SK-N-DZ (cell line): Measurements from ENCODE around the gene ZNF865.

Experiments used
- DNase-seq: peaks from one replicate; pipeline ENCODE4 v3.0.0-alpha.2; 2015; ENCODE audit warnings: low spot score

The ZNF865 gene

DNA sequence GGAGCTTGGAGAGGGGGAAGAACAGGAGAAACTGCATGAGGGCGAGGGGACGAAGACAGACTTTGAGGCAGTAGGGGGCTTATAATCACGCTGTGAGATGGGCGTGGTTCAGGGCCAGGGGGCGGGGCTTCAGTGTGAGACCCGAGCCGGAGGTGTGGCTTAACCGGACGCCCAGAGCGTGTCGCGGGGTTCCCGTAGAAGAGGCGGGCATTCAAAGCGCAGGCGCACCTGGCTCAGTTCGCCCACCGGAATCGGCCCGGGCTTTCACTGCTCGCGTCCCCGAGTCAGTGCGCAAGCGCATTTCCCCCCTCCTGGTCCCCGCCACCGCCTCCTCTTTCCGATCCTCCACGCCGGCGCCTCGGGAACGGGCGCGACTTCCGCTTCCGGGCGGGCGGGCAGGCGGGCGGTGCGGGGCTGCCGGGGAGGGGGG lies 225 bp upstream of the ZNF865 start:
- peak; percentile 94 for DNase-seq

- DNase-seq = no peak
Observed at GRCh38 chr19:55606471-55606787, 982 bp downstream of the ZNF865 start.

GRCh38 chr19:55606817-55607216 lies 1.4 kb downstream of the ZNF865 start:
- no peak for DNase-seq

GRCh38 chr19:55609326-55609725 lies 3.9 kb downstream of the ZNF865 start:
- no peak for DNase-seq

GRCh38 chr19:55611300-55611982 lies 6.0 kb downstream of the ZNF865 start:
- no peak for DNase-seq

DNA sequence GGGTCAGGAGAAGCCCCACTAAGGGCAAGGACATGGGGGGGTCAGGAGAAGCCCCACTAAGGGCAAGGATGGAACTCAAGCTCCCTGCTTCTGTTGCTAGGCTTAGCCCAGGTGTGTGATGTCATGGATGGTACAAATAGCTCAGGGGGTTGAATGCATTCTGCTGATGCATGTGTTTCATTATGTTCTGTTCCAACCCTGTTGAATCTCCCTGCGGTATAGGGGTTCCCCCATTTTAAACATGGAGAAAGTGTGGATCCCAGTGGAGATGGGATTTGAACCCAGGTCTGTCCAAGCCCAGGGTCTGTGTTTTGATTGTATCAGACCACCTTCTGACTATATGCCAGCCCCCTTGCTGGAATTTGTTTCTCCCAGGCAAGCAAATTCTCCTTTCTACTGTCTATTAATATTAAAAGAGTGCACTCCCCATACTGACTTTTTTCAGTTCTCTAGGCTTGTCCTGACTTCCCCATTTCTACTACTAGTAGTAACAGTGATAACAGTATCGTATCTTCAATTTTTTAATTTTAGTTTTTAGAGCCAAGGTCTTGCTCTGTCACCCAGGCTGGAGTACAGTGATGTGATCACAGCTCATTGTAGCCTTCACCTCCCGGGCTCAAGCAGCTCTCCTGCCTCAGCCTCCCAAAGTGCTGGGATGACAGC lies 6.7 kb downstream of the ZNF865 start:
- no peak for DNase-seq

DNA sequence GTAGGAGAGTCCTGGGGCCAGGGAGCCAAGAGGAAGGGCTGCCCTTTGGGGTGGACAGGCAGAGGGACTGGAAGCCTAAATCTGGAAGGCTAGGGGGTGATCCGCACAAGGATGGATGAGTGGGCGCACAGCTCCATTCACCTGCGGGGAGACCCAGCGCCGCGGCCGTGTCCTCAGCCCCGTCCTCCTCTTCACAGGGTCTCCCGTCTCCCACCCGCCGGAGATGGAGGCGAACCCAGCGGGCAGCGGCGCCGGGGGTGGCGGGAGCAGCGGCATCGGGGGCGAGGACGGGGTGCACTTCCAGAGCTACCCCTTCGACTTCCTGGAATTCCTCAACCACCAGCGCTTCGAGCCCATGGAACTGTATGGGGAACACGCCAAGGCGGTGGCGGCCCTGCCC lies 7.9 kb downstream of the ZNF865 start:
- DNase-seq = no peak

DNA sequence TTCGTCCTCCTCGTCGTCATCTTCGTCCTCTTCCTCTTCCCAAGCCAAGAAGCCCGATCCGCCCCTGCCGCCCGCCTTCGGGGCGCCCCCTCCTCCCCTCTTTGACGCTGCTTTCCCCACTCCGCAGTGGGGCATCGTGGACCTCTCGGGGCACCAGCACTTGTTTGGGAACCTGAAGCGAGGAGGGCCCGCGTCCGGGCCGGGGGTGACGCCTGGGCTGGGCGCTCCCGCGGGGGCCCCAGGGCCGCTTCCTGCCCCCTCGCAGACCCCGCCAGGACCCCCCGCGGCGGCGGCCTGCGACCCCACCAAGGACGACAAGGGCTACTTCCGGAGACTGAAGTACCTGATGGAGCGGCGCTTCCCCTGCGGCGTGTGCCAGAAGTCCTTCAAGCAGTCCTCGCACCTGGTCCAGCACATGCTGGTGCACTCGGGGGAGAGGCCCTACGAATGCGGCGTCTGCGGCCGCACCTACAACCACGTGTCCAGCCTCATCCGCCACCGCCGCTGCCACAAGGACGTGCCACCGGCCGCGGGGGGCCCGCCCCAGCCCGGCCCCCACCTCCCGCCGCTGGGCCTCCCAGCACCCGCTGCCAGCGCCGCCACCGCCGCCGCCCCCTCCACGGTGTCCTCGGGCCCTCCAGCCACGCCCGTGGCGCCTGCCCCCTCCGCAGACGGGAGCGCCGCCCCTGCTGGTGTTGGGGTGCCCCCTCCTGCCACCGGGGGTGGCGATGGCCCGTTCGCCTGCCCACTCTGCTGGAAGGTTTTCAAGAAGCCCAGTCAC lies 8.7 kb downstream of the ZNF865 start:
- no peak for DNase-seq

DNA sequence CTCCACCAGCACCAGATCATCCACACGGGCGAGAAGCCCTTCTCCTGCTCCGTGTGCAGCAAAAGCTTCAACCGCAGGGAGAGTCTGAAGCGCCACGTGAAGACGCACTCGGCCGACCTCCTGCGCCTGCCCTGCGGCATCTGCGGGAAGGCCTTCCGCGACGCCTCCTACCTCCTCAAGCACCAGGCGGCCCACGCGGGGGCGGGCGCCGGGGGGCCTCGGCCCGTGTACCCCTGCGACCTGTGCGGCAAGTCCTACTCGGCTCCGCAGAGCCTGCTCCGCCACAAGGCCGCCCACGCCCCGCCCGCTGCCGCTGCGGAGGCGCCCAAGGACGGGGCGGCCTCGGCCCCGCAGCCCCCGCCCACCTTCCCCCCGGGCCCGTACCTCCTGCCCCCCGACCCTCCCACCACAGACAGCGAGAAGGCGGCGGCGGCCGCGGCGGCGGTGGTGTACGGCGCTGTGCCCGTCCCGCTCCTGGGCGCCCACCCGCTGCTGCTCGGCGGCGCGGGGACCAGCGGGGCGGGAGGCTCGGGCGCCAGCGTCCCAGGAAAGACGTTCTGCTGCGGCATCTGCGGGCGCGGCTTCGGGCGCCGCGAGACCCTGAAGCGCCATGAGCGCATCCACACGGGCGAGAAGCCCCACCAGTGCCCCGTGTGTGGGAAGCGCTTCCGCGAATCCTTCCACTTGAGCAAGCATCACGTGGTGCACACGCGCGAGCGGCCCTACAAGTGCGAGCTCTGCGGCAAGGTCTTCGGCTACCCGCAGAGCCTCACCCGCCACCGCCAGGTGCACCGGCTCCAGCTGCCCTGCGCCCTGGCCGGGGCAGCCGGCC lies 9.5 kb downstream of the ZNF865 start:
- DNase-seq = no peak

- DNase-seq = no peak
Observed at GRCh38 chr19:55615543-55616394, 10.3 kb downstream of the ZNF865 start.

- DNase-seq = no peak
Observed at GRCh38 chr19:55616395-55616875, 11.0 kb downstream of the ZNF865 start.

DNA sequence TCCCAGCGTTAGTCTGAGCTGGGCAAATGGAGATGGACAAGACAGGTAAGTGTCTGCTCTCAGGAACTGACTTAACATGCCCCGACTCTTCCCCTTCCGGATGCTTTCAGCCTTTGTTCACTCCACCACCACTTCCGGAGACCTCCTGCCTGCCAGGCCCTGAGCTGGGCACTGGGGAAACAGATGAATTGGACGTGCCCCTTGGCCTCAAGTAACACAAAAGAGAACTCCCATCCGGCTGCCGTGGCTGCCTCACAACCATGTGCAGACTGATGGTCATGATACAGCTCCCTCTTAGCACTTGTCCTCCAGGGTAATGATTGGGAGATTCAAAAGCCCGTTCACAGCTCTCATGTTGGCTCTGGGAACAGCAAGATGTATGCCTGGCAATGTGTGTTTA lies 12.0 kb downstream of the ZNF865 start:
- no peak for DNase-seq

DNA sequence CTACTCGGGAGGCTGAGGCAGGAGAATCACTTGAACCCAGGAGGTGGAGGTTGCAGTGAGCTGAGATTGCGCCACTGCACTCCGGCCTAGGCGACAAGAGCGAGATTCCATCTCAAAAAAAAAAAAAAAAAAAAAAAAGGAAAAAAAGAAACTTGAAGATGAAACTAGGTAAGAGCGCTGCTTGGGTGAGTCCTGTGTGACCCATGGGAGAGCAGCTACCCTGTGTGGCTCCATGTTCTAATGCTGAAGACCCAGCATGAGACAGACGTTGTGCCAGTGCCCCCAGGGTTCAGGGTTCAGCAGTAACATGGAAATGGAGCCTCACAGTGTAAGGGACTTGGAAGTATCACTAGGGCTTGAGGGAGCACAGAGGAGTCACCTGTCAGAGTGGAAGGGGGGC lies 13.0 kb downstream of the ZNF865 start:
- DNase-seq = no peak

DNA sequence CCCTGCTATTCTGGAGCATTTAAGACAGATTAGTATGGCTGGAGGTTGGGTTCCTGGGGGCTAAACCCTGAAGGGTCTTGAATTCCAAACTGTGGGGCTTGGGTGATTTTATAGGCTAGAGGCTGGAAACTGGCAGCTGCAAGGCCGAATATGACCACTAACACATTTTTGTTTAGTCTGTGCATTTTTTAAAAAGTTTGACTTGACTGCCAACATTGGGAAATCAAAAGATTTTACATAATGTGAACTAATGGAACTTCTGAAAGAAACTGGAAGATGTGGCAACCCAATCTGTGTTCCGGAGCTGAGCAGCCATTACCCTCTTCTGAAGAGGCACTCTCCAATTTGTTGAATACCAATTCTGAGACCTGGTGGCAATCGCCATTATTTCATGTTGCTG lies 13.8 kb downstream of the ZNF865 start:
- DNase-seq = no peak

GRCh38 chr19:55620410-55621204 lies 15.2 kb downstream of the ZNF865 start:
- DNase-seq = no peak

GRCh38 chr19:55621205-55621672 lies 15.8 kb downstream of the ZNF865 start:
- DNase-seq = no peak

GRCh38 chr19:55621673-55622231 lies 16.3 kb downstream of the ZNF865 start:
- no peak for DNase-seq

DNA sequence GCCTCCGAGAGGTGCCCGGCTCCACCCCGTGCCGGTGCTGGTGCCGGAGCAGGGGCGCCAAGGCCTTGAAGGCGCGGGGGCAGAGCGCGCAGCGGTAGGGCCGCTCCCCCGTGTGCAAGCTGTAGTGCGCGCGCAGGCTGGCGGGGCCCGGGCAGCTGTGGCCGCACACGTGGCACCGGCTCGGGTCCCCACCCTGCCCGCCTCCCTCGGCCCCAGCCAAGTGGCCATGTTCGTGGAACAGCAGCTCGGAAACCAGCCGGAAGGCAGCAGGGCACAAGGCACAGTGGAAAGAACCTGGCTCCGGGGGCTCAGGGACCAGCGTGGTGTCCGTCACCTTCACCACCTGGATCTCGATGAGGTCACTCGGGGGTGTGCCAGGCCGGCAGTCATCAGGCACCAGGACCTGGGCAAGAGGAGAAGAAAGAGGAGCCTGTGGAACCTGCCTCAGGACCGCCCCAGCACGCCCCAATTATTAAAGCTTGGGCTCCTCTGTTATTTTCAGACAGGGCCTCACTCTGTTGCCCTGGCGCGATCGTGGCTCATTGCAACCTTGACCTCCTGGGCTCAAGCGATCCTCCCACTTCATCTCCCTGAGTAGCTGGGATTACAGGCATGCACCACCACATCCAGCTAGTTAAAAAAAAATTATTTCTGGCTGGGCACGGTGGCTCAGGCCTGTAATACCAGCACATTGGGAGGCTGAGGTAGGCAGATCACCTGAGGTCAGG lies 17.0 kb downstream of the ZNF865 start:
- DNase-seq = no peak

DNA sequence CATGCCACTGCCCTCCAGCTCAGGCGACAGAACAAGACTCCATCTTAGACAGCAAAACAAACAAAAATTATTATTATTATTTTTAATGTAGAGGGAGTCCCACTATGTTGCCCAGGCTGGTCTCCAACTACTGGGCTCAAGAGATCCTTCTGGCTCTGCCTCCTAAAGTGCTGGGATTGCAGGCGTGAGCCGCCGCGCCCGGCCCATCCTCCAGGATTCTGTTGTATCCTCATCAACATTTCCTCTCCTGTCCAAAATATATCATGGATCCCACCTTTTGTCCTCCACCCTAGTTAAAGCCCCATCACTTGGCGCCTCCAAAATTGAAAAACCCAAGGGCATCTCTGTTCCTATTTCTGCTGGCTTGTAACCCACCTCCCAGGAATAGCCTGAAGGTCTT lies 17.7 kb downstream of the ZNF865 start:
- DNase-seq = no peak
